ENCODE data around the gene ETS1.

The ETS1 gene

GRCh38 chr11:128614026-128614425 is 26.7 kb upstream of the ETS1 start:
- TF ChIP-seq TAF1 (IDR thresholded peaks at IDR 0.05; ENCODE audit: borderline replicate concordance, insufficient read depth, low read length) (no peak), POLR2AphosphoS5 (IDR thresholded peaks at IDR 0.05; ENCODE audit: low read depth, low read length) (no peak)

- TF ChIP-seq TAF1 (IDR thresholded peaks at IDR 0.05; ENCODE audit: borderline replicate concordance, insufficient read depth, low read length) (no peak), SIN3A (IDR thresholded peaks at IDR 0.05; ENCODE audit: borderline replicate concordance, insufficient read depth, low read length) (no peak), POLR2AphosphoS5 (IDR thresholded peaks at IDR 0.05; ENCODE audit: low read depth, low read length) (no peak), FOXP2 (optimal IDR thresholded peaks at IDR 0.05; ENCODE audit: borderline replicate concordance, extremely low read depth, extremely low read length, insufficient read depth) (no peak), REST (IDR thresholded peaks at IDR 0.05; ENCODE audit: insufficient read depth in 1 of 2, low read depth in 2 of 2, low read length in 2 of 2) (no peak)
Measured at GRCh38 chr11:128613300-128613995, 26.1 kb upstream of the ETS1 start.

DNA sequence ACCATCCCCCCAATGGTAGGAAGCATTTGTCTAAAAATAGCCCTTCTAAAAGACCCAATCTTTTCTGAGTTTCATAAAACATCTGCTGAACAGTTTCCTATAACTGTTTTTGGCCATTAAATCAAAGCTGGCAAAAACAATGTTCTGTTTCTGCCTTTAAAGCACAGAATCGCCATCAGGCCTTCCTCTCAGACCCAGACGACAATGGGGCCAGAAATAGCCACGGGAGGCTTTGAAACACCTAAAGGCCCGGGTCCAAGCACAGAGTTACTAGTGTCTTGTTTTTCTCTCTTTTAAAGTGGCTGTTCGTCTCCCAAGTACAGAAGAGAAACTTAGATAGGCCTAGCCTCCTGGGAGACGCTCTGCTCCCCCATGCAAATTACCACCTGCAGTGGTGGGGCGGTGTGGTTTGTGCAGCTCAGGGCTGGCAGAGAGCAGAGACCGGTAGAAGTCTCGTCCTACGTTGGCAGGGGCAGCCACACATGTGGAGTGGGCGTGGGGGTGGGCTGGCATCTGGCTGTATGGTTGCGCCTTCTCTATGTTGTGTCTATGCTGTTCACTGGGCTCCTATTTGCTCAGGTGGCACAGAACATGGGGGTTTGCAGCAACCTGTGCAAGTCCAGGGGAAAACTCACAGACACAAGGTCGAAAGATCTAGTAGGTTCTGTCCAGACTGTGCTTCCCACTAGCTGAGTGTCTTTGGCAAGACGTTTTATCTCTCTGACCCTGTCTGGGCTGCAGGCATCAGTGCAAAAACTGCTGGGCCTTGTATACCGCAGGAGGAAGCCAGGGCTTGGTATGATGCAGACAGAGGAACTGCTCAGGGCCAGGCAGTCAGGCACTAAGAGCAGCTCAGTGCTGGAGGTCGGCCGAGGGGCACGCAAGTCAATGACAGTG is 23.6 kb upstream of the ETS1 start:
- TF ChIP-seq POLR2AphosphoS5 (IDR thresholded peaks at IDR 0.05; ENCODE audit: low read depth, low read length) (no peak), SIN3A (IDR thresholded peaks at IDR 0.05; ENCODE audit: borderline replicate concordance, insufficient read depth, low read length) (no peak), TAF1 (IDR thresholded peaks at IDR 0.05; ENCODE audit: borderline replicate concordance, insufficient read depth, low read length) (no peak), REST (IDR thresholded peaks at IDR 0.05; ENCODE audit: insufficient read depth in 1 of 2, low read depth in 2 of 2, low read length in 2 of 2) (no peak), FOXP2 (optimal IDR thresholded peaks at IDR 0.05; ENCODE audit: borderline replicate concordance, extremely low read depth, extremely low read length, insufficient read depth) (no peak)

DNA sequence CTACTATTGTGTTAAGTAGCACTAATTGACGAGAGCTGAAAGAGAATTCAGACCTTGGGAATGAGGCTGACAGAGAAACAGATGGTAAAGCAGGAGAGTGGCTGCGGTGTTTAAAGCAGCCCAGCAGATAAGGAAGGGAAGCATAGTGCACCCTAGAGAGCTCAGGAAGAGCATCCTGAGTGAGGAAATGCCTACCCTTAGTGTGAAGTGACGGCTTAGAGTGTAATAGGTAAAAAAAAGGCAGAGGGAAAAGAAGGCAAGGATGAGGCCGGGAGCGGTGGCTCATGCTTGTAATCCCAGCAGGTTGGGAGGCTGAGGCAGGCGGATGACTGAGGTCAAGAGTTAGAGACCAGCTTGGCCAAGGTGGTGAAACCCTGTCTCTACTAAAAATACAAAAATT is 22.4 kb upstream of the ETS1 start:
- TF ChIP-seq POLR2AphosphoS5 (IDR thresholded peaks at IDR 0.05; ENCODE audit: low read depth, low read length): no peak
- TF ChIP-seq SIN3A (IDR thresholded peaks at IDR 0.05; ENCODE audit: borderline replicate concordance, insufficient read depth, low read length): no peak
- TF ChIP-seq FOXP2 (optimal IDR thresholded peaks at IDR 0.05; ENCODE audit: borderline replicate concordance, extremely low read depth, extremely low read length, insufficient read depth): no peak
- TF ChIP-seq TAF1 (IDR thresholded peaks at IDR 0.05; ENCODE audit: borderline replicate concordance, insufficient read depth, low read length): no peak
- TF ChIP-seq REST (IDR thresholded peaks at IDR 0.05; ENCODE audit: insufficient read depth in 1 of 2, low read depth in 2 of 2, low read length in 2 of 2): no peak

DNA sequence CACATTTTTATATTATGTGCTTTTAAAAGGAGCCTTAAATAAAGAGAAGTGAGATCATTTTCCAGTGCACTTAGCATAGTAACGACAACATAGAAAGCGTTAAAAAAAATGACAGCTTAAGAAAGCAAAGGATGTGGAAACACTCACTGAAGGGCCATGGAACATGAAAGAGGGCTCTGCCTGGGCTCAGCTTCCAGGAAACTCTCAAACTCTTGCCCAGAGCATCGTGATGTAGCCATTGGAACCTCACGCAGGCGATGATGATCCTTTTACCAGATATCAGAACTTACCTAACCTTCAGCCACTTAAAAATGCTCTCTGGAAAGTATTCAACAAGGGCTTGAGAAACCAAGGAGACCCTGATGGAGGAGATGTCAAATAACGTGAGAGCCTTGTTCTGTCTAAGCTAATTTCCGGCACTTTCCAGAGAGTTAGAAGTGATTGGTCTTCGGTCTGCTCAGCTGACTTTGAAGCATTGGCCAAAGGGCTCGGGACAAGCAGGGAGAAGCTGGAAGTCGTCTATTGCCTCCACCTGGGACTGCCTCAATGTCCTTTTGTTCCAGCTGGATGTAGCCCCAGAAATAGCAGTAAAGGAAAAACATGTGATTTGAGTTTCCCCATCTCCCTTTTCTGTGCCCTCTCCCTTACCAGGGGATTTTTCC is 21.5 kb upstream of the ETS1 start:
- TF ChIP-seq REST (IDR thresholded peaks at IDR 0.05; ENCODE audit: insufficient read depth in 1 of 2, low read depth in 2 of 2, low read length in 2 of 2): no peak
- TF ChIP-seq SIN3A (IDR thresholded peaks at IDR 0.05; ENCODE audit: borderline replicate concordance, insufficient read depth, low read length): no peak
- TF ChIP-seq POLR2AphosphoS5 (IDR thresholded peaks at IDR 0.05; ENCODE audit: low read depth, low read length): no peak
- TF ChIP-seq FOXP2 (optimal IDR thresholded peaks at IDR 0.05; ENCODE audit: borderline replicate concordance, extremely low read depth, extremely low read length, insufficient read depth): no peak
- TF ChIP-seq TAF1 (IDR thresholded peaks at IDR 0.05; ENCODE audit: borderline replicate concordance, insufficient read depth, low read length): no peak
